HG02840 (cell line): Measurements from ENCODE around the gene FGFBP3.
"Not testable (repeated sequence)": the region's sequence is repeated elsewhere in the genome, so short reads cannot be mapped to it uniquely, and the experiment has no call there.

Experiments used
- ATAC-seq: cut with Tn5 transposase; IDR thresholded peaks from one replicate; pipeline ENCODE4 v1.9.1; 2021; ENCODE audit warnings: mild to moderate bottlenecking, moderate library complexity, moderate number of reproducible peaks; ENCODE audit not compliant: unreplicated experiment, low FRiP score

Gene FGFBP3

GRCh38 chr10:91907033-91907594 is 2.2 kb downstream of the FGFBP3 start:
- ATAC-seq = no peak

GRCh38 chr10:91901784-91902677 is 7.3 kb downstream of the FGFBP3 start:
- no peak for ATAC-seq

- no peak for ATAC-seq
Observed at GRCh38 chr10:91897421-91897820, 11.9 kb downstream of the FGFBP3 start.

- ATAC-seq = no peak
Observed at GRCh38 chr10:91896212-91896756, 13.0 kb downstream of the FGFBP3 start.

GRCh38 chr10:91894261-91894685 is 15.0 kb downstream of the FGFBP3 start:
- ATAC-seq = not testable (repeated sequence)

GRCh38 chr10:91893051-91893450 is 16.2 kb downstream of the FGFBP3 start:
- no peak for ATAC-seq

- no peak for ATAC-seq
Observed at GRCh38 chr10:91891125-91892001, 17.9 kb downstream of the FGFBP3 start.

GRCh38 chr10:91887272-91888076 is 21.8 kb downstream of the FGFBP3 start:
- ATAC-seq = no peak

- no peak for ATAC-seq
Observed at GRCh38 chr10:91886954-91887271, 22.4 kb downstream of the FGFBP3 start.

GRCh38 chr10:91885362-91886079 is 23.8 kb downstream of the FGFBP3 start:
- ATAC-seq = no peak

- no peak for ATAC-seq
Observed at GRCh38 chr10:91884536-91884935, 24.8 kb downstream of the FGFBP3 start.

- no peak for ATAC-seq
Observed at GRCh38 chr10:91883549-91884444, 25.5 kb downstream of the FGFBP3 start.

GRCh38 chr10:91880310-91880709 is 29.0 kb downstream of the FGFBP3 start:
- ATAC-seq = no peak

- ATAC-seq = no peak
Observed at GRCh38 chr10:91879515-91880170, 29.6 kb downstream of the FGFBP3 start.

GRCh38 chr10:91875779-91876178 is 33.5 kb downstream of the FGFBP3 start:
- no peak for ATAC-seq

GRCh38 chr10:91875156-91875555 is 34.1 kb downstream of the FGFBP3 start:
- ATAC-seq = no peak

GRCh38 chr10:91865562-91866081 is 43.7 kb downstream of the FGFBP3 start:
- no peak for ATAC-seq

GRCh38 chr10:91864744-91865143 is 44.5 kb downstream of the FGFBP3 start:
- ATAC-seq = no peak
